WTC11 (cell line): Measurements from ENCODE around the gene KSR2.
"Not testable (repeated sequence)": the region's sequence is repeated elsewhere in the genome, so short reads cannot be mapped to it uniquely, and the experiment has no call there.

Experiments used
- KAT7 ChIP-seq: sonication (generic); formaldehyde crosslinking; IDR thresholded peaks from 2 replicates; pipeline ENCODE4 v1.8.1; 2023; ENCODE audit warnings: missing genetic modification reagents, mild to moderate bottlenecking, borderline replicate concordance
- ZBTB21 ChIP-seq: sonication (generic); formaldehyde crosslinking; IDR thresholded peaks from 2 replicates; pipeline ENCODE4 v1.8.1; 2023; ENCODE audit warnings: mild to moderate bottlenecking, missing genetic modification reagents, borderline replicate concordance
- ZNF219 ChIP-seq: sonication (generic); formaldehyde crosslinking; IDR thresholded peaks from 2 replicates; pipeline ENCODE4 v1.8.0; 2023; ENCODE audit warnings: missing genetic modification reagents, mild to moderate bottlenecking, borderline replicate concordance
- TF ChIP-seq, protein P1 (sequence below): sonication (generic); formaldehyde crosslinking; IDR thresholded peaks from 2 replicates; pipeline ENCODE4 v1.8.1; 2023; ENCODE audit warnings: mild to moderate bottlenecking, missing genetic modification reagents
- TF ChIP-seq, protein P2 (sequence below): fragments of 200-600 bp; IDR thresholded peaks from 2 replicates; pipeline ENCODE4 v1.8.0; 2022; ENCODE audit warnings: antibody characterized with exemption
- TF ChIP-seq, protein P3 (sequence below): sonication (generic); formaldehyde crosslinking; IDR thresholded peaks from 2 replicates; pipeline ENCODE4 v1.8.0; 2022; ENCODE audit warnings: mild to moderate bottlenecking, missing genetic modification reagents
- TF ChIP-seq, protein P4 (sequence below): fragments of 250-450 bp; sonication (Bioruptor Pico); IDR thresholded peaks from 2 replicates; pipeline ENCODE4 v1.9.0; 2021; ENCODE audit warnings: moderate library complexity, mild to moderate bottlenecking, inconsistent platforms, borderline replicate concordance
- TF ChIP-seq, protein P5 (sequence below): sonication (generic); formaldehyde crosslinking; IDR thresholded peaks from 2 replicates; pipeline ENCODE4 v1.8.0; 2022; ENCODE audit warnings: mild to moderate bottlenecking, missing genetic modification reagents
- TF ChIP-seq, protein P6 (sequence below): fragments of 250-450 bp; sonication (Bioruptor Pico); IDR thresholded peaks from 2 replicates; pipeline ENCODE4 v2.1.2; 2022; ENCODE audit warnings: mild to moderate bottlenecking, moderate library complexity

DNA sequence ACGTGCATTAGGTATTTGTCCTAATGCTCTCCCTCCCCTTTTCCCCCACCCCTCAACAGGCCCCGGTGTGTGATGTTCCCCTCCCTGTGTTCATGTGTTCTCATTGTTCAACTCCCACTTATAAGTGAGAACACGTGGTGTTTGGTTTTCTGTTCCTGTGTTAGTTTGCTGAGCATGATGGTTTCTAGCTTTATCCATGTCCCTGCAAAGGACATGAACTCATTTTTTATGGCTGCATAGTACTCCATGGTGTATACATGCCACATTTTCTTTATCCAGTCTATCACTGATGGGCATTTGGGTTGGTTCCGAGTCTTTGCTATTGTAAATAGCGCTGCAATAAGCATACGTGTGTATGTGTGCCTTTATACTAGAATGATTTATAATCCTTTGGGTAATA is 168.1 kb downstream of the KSR2 start:
- TF ChIP-seq, protein P1, sequence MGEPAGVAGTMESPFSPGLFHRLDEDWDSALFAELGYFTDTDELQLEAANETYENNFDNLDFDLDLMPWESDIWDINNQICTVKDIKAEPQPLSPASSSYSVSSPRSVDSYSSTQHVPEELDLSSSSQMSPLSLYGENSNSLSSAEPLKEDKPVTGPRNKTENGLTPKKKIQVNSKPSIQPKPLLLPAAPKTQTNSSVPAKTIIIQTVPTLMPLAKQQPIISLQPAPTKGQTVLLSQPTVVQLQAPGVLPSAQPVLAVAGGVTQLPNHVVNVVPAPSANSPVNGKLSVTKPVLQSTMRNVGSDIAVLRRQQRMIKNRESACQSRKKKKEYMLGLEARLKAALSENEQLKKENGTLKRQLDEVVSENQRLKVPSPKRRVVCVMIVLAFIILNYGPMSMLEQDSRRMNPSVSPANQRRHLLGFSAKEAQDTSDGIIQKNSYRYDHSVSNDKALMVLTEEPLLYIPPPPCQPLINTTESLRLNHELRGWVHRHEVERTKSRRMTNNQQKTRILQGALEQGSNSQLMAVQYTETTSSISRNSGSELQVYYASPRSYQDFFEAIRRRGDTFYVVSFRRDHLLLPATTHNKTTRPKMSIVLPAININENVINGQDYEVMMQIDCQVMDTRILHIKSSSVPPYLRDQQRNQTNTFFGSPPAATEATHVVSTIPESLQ (CRISPR knock-in tag), result not testable (repeated sequence)
- TF ChIP-seq, protein P2, sequence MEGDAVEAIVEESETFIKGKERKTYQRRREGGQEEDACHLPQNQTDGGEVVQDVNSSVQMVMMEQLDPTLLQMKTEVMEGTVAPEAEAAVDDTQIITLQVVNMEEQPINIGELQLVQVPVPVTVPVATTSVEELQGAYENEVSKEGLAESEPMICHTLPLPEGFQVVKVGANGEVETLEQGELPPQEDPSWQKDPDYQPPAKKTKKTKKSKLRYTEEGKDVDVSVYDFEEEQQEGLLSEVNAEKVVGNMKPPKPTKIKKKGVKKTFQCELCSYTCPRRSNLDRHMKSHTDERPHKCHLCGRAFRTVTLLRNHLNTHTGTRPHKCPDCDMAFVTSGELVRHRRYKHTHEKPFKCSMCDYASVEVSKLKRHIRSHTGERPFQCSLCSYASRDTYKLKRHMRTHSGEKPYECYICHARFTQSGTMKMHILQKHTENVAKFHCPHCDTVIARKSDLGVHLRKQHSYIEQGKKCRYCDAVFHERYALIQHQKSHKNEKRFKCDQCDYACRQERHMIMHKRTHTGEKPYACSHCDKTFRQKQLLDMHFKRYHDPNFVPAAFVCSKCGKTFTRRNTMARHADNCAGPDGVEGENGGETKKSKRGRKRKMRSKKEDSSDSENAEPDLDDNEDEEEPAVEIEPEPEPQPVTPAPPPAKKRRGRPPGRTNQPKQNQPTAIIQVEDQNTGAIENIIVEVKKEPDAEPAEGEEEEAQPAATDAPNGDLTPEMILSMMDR, result not testable (repeated sequence)
- TF ChIP-seq, protein P3, sequence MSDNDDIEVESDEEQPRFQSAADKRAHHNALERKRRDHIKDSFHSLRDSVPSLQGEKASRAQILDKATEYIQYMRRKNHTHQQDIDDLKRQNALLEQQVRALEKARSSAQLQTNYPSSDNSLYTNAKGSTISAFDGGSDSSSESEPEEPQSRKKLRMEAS, result not testable (repeated sequence)
- not testable (repeated sequence) for TF ChIP-seq ZNF219 (CRISPR knock-in tag); ZBTB21; KAT7 (CRISPR knock-in tag)
- TF ChIP-seq, protein P4, sequence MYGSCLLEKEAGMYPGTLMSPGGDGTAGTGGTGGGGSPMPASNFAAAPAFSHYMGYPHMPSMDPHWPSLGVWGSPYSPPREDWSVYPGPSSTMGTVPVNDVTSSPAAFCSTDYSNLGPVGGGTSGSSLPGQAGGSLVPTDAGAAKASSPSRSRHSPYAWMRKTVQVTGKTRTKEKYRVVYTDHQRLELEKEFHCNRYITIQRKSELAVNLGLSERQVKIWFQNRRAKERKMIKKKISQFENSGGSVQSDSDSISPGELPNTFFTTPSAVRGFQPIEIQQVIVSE (CRISPR knock-in tag), result not testable (repeated sequence)
- TF ChIP-seq, protein P5, sequence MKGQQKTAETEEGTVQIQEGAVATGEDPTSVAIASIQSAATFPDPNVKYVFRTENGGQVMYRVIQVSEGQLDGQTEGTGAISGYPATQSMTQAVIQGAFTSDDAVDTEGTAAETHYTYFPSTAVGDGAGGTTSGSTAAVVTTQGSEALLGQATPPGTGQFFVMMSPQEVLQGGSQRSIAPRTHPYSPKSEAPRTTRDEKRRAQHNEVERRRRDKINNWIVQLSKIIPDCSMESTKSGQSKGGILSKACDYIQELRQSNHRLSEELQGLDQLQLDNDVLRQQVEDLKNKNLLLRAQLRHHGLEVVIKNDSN, result not testable (repeated sequence)
- TF ChIP-seq, protein P6, sequence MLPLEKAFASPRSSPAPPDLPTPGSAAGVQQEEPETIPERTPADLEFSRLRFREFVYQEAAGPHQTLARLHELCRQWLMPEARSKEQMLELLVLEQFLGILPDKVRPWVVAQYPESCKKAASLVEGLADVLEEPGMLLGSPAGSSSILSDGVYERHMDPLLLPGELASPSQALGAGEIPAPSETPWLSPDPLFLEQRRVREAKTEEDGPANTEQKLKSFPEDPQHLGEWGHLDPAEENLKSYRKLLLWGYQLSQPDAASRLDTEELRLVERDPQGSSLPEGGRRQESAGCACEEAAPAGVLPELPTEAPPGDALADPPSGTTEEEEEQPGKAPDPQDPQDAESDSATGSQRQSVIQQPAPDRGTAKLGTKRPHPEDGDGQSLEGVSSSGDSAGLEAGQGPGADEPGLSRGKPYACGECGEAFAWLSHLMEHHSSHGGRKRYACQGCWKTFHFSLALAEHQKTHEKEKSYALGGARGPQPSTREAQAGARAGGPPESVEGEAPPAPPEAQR (CRISPR knock-in tag), result not testable (repeated sequence)
